Fibroblast of lung (primary cell): Measurements from ENCODE around the gene AFF2.

Experiments
- CTCF ChIP-seq, 2 donors: IDR thresholded peaks in 1 of 2; conservative IDR thresholded peaks in 1 of 2; 1 replicate in 1 of 2; 2 replicates in 1 of 2; pipeline ENCODE4 v1.5.1; 2011 to 2012; ENCODE audit warnings: low read length in 2 of 2, control low read depth in 1 of 2, inconsistent platforms in 1 of 2, low read depth in 1 of 2, mild to moderate bottlenecking in 1 of 2
- EZH2 ChIP-seq: IDR thresholded peaks from 2 replicates; pipeline ENCODE4 v1.5.1; 2012; ENCODE audit warnings: low read length, control low read depth, mild to moderate bottlenecking; ENCODE audit errors: missing control alignments

GRCh38 chrX:148504506-148504905 is 4.1 kb downstream of the AFF2 start:
- TF ChIP-seq CTCF (conservative IDR thresholded peaks at IDR 0.05 in 1 of 2, IDR thresholded peaks at IDR 0.05 in 1 of 2; ENCODE audit: low read depth in 1 of 2, low read length in 2 of 2) (no peak), EZH2 (no peak)
